IPS-11a (cell line): ENCODE measurements around the gene AGMO.

Experiments used
- H3K4me3 ChIP-seq: one replicate; pipeline ENCODE4 v1.5.1; 2013; ENCODE audit warnings: low read depth, low read length, control low read depth

The AGMO gene

GRCh38 chr7:15462721-15463389 is 99.0 kb downstream of the AGMO start:
- no peak overlapping the region for H3K4me3 ChIP-seq

GRCh38 chr7:15461576-15461975 is 100.2 kb downstream of the AGMO start:
- no peak overlapping the region for H3K4me3 ChIP-seq

- no peak overlapping the region for H3K4me3 ChIP-seq
Observed at GRCh38 chr7:15459018-15459615, 102.7 kb downstream of the AGMO start.

GRCh38 chr7:15457990-15458955 is 103.5 kb downstream of the AGMO start:
- no peak overlapping the region for H3K4me3 ChIP-seq

- no peak overlapping the region for H3K4me3 ChIP-seq
Observed at GRCh38 chr7:15452670-15453069, 109.1 kb downstream of the AGMO start.

GRCh38 chr7:15446722-15447121 is 115.1 kb downstream of the AGMO start:
- H3K4me3 ChIP-seq, result no peak overlapping the region

GRCh38 chr7:15446280-15446679 is 115.5 kb downstream of the AGMO start:
- H3K4me3 ChIP-seq, result no peak overlapping the region

- H3K4me3 ChIP-seq, result no peak overlapping the region
Observed at GRCh38 chr7:15441915-15442314, 119.9 kb downstream of the AGMO start.

- no peak overlapping the region for H3K4me3 ChIP-seq
Observed at GRCh38 chr7:15440482-15440881, 121.3 kb downstream of the AGMO start.

- no peak overlapping the region for H3K4me3 ChIP-seq
Observed at GRCh38 chr7:15439853-15440252, 122.0 kb downstream of the AGMO start.

GRCh38 chr7:15433151-15433550 is 128.7 kb downstream of the AGMO start:
- no peak overlapping the region for H3K4me3 ChIP-seq

- H3K4me3 ChIP-seq, result no peak overlapping the region
Observed at GRCh38 chr7:15430911-15431310, 130.9 kb downstream of the AGMO start.

GRCh38 chr7:15430191-15430590 is 131.6 kb downstream of the AGMO start:
- no peak overlapping the region for H3K4me3 ChIP-seq

- H3K4me3 ChIP-seq, result no peak overlapping the region
Observed at GRCh38 chr7:15424468-15424867, 137.3 kb downstream of the AGMO start.

- H3K4me3 ChIP-seq, result no peak overlapping the region
Observed at GRCh38 chr7:15419596-15419995, 142.2 kb downstream of the AGMO start.

- no peak overlapping the region for H3K4me3 ChIP-seq
Observed at GRCh38 chr7:15418264-15418663, 143.6 kb downstream of the AGMO start.

- H3K4me3 ChIP-seq, result no peak overlapping the region
Observed at GRCh38 chr7:15417341-15417988, 144.3 kb downstream of the AGMO start.

- no peak overlapping the region for H3K4me3 ChIP-seq
Observed at GRCh38 chr7:15411019-15411418, 150.8 kb downstream of the AGMO start.

GRCh38 chr7:15407910-15408309 is 153.9 kb downstream of the AGMO start:
- no peak overlapping the region for H3K4me3 ChIP-seq

GRCh38 chr7:15403751-15404150 is 158.1 kb downstream of the AGMO start:
- H3K4me3 ChIP-seq, result no peak overlapping the region

- no peak overlapping the region for H3K4me3 ChIP-seq
Observed at GRCh38 chr7:15403315-15403714, 158.5 kb downstream of the AGMO start.
